ENCODE results near the gene ERLIN1. TPM values are rescaled to one million over a fixed set of nuclear protein-coding genes. Genes with fewer than 3 reads are reported as not detected.

Gene ERLIN1
- total RNA-seq, 1 experiment from 2014 or later = 79.8 TPM

- no peak for TF ChIP-seq TCF7L2 (IDR thresholded peaks at IDR 0.05; ENCODE audit: low read depth, low read length)
- TF ChIP-seq CTCF (IDR thresholded peaks at IDR 0.05) = no peak
- TF ChIP-seq POLR2AphosphoS5 (IDR thresholded peaks at IDR 0.05; ENCODE audit: low read depth, low read length) = no peak
- TF ChIP-seq REST (IDR thresholded peaks at IDR 0.05; ENCODE audit: insufficient read depth in 1 of 2, low read depth in 2 of 2, low read length in 1 of 2) = no peak
- TF ChIP-seq SIN3A (IDR thresholded peaks at IDR 0.05; ENCODE audit: borderline replicate concordance, insufficient read depth, low read depth, low read length) = no peak
- ATAC-seq (no peak), DNase-seq (ENCODE audit: low read depth, low spot score) (no peak)
- Histone ChIP-seq H3K4me3 (ENCODE audit: low read depth in 2 of 2, low read length in 2 of 2) (no peak overlapping the region), H3K27ac (ENCODE audit: low read length) (no peak overlapping the region), H3K4me1 (ENCODE audit: control insufficient read depth, insufficient read depth, low read length) (no peaks in the 10 kb centered on the region), H3K36me3 (ENCODE audit: control insufficient read depth, insufficient read depth, low read length) (no peaks in the 10 kb centered on the region), H3K9me3 (ENCODE audit: control insufficient read depth, insufficient read depth, low read depth, low read length) (0 out of 2 replicates have a peak, but pooled peaks cover 1% of the 10 kb centered on the region), H3K27me3 (ENCODE audit: control insufficient read depth, insufficient read depth, low read length) (no peaks in the 10 kb centered on the region)
- ChIA-PET CTCF (no interaction called here), POLR2A (interaction anchor here (0.6 kb wide), 1 partner anchor 250 kb away, joined by 6 read pairs; no protein-coding TSS in a partner anchor)
- no TSS peak for BruUV-seq (replicated peaks)
- in situ Hi-C loops (cut with HindIII; ENCODE audit: low pct_unique_long_range_greater_than_20kb, low sequenced_read_pairs) = no loop called here
- intact Hi-C loops (cut with micrococcal nuclease; ENCODE audit: unreplicated experiment) = loop anchor here (10.0 kb wide), 1 partner anchor 255 kb away; no protein-coding TSS in a partner anchor
Observed at GRCh38 chr10:100109670-100110069, 76.2 kb downstream of the ERLIN1 start.

GRCh38 chr10:100106865-100107264 lies 79.0 kb downstream of the ERLIN1 start:
- no peak for ATAC-seq
- in situ Hi-C loops (cut with HindIII; ENCODE audit: low pct_unique_long_range_greater_than_20kb, low sequenced_read_pairs) = no loop called here
- no peak for DNase-seq (ENCODE audit: low read depth, low spot score)
- no peaks in the 10 kb centered on the region for H3K4me1 ChIP-seq (ENCODE audit: control insufficient read depth, insufficient read depth, low read length)
- H3K27ac ChIP-seq (ENCODE audit: low read length) = no peak overlapping the region
- H3K4me3 ChIP-seq (ENCODE audit: low read depth in 2 of 2, low read length in 2 of 2) = no peak overlapping the region
- no TSS peak for BruUV-seq (replicated peaks)
- no peaks in the 10 kb centered on the region for H3K27me3 ChIP-seq (ENCODE audit: control insufficient read depth, insufficient read depth, low read length)
- CTCF ChIA-PET = interaction anchor here (0.6 kb wide), 1 partner anchor 15 kb away, joined by 13 read pairs; no protein-coding TSS in a partner anchor
- POLR2A ChIA-PET = no interaction called here
- H3K36me3 ChIP-seq (ENCODE audit: control insufficient read depth, insufficient read depth, low read length) = no peaks in the 10 kb centered on the region
- TF ChIP-seq SIN3A (IDR thresholded peaks at IDR 0.05; ENCODE audit: borderline replicate concordance, insufficient read depth, low read depth, low read length) = no peak
- no peak for TF ChIP-seq POLR2AphosphoS5 (IDR thresholded peaks at IDR 0.05; ENCODE audit: low read depth, low read length)
- no peak for TF ChIP-seq REST (IDR thresholded peaks at IDR 0.05; ENCODE audit: insufficient read depth in 1 of 2, low read depth in 2 of 2, low read length in 1 of 2)
- TF ChIP-seq TCF7L2 (IDR thresholded peaks at IDR 0.05; ENCODE audit: low read depth, low read length) = no peak
- no peak for TF ChIP-seq CTCF (IDR thresholded peaks at IDR 0.05)
- 0 out of 2 replicates have a peak, but pooled peaks cover 3% of the 10 kb centered on the region for H3K9me3 ChIP-seq (ENCODE audit: control insufficient read depth, insufficient read depth, low read depth, low read length)
- intact Hi-C loops (cut with micrococcal nuclease; ENCODE audit: unreplicated experiment) = loop anchor here (10.0 kb wide), 1 partner anchor 252 kb away; no protein-coding TSS in a partner anchor
